Breast epithelium (tissue), 4 donors: ENCODE measurements around the gene EHD4. TPM values are rescaled to one million over a fixed set of nuclear protein-coding genes. Genes with fewer than 3 reads are reported as not detected.

Source experiments
- DNase-seq, 2 donors: peaks; one replicate each; pipeline ENCODE4 v3.0.0-alpha.2; 2019; ENCODE audit warnings: low spot score in 2 of 2
- H3K27ac ChIP-seq, 2 donors: fragments of 200-600 bp; sonication (generic) in 1 of 2; one replicate each; pipeline ENCODE4 v1.5.1; 2016 to 2019; ENCODE audit warnings: mild to moderate bottlenecking in 1 of 2
- H3K27me3 ChIP-seq, 2 donors: fragments of 200-600 bp; sonication (generic) in 1 of 2; one replicate each; pipeline versions ENCODE4 v1.5.1 to v1.6.0; 2017 to 2019; ENCODE audit warnings: control low read depth in 1 of 2, mild to moderate bottlenecking in 1 of 2
- H3K36me3 ChIP-seq: fragments of 200-600 bp; one replicate; pipeline ENCODE4 v1.5.1; 2019
- H3K4me1 ChIP-seq, 2 donors: fragments of 200-600 bp; sonication (generic); one replicate each; pipeline ENCODE4 v1.5.1; 2016 to 2019; ENCODE audit warnings: control low read depth in 1 of 2
- H3K4me3 ChIP-seq, 3 donors: fragments of 200-600 bp; sonication (generic); 1 replicate in 2 of 3; 2 replicates in 1 of 3; pipeline ENCODE4 v1.5.1; 2016 to 2019; ENCODE audit warnings: mild to moderate bottlenecking in 3 of 3, moderate library complexity in 2 of 3
- H3K9me3 ChIP-seq, 2 donors: fragments of 200-600 bp; sonication (generic) in 1 of 2; one replicate each; pipeline ENCODE4 v1.5.1; 2016 to 2019; ENCODE audit warnings: control low read depth in 1 of 2
- POLR2A ChIP-seq: fragments of 450-650 bp; IDR thresholded peaks from one replicate; pipeline ENCODE4 v1.6.1; 2016; ENCODE audit warnings: antibody characterized with exemption, mild to moderate bottlenecking, moderate library complexity
- POLR2AphosphoS5 ChIP-seq, 3 donors: sonication (generic); formaldehyde crosslinking; IDR thresholded peaks; one replicate each; pipeline ENCODE4 v1.6.1; 2017; ENCODE audit warnings: antibody characterized with exemption in 3 of 3
- intact Hi-C: fragments of 100-400 bp; cut with DNase I; formaldehyde crosslinking; loops from one replicate; pipeline ENCODE4 v1.15.1; 2023; ENCODE audit warnings: low total_unique reads
- total RNA-seq, 3 donors: library from RNA; depleted of rRNA; stranded (reverse); fragments of >200 nt; gene quantifications; one replicate each; pipeline ENCODE4 v1.1.0, GENCODE V29; 2016
- TF ChIP-seq, protein P1 (sequence below), 3 donors: fragments of 450-650 bp; IDR thresholded peaks; one replicate each; pipeline ENCODE4 v1.5.1; 2016 to 2017; ENCODE audit warnings: antibody characterized with exemption in 3 of 3, mild to moderate bottlenecking in 3 of 3, moderate library complexity in 3 of 3

The EHD4 gene
- total RNA-seq, 3 donors from 2014 or later = 30.2 to 30.5 (median 30.4) TPM

DNA sequence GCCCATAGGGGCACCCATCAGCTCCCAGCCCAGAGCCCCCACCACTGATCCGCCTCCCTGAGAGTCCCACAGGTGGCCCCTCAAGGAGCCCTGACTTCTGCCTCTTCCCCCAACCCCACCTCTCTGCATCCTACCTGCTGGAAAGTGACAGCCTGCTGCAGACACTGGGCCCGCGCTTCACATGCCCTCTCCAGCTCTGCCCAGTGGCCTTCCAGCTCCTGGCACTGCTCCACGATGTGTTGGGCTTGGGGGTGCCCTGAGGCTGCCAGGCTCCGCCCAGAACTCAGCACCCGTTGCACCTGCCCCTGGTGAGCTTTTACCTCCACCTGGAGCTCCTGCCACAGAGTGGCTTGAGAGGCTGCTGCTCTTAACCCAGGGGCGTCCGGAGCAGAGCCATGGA is 98.6 kb downstream of the EHD4 start:
- H3K27ac ChIP-seq = no peak overlapping the region
- H3K36me3 ChIP-seq = no peaks in the 10 kb centered on the region
- peaks cover 0 to 7% of the 10 kb centered on the region in 2 donors for H3K4me1 ChIP-seq
- intact Hi-C loops = no loop called here
- TF ChIP-seq, protein P1, sequence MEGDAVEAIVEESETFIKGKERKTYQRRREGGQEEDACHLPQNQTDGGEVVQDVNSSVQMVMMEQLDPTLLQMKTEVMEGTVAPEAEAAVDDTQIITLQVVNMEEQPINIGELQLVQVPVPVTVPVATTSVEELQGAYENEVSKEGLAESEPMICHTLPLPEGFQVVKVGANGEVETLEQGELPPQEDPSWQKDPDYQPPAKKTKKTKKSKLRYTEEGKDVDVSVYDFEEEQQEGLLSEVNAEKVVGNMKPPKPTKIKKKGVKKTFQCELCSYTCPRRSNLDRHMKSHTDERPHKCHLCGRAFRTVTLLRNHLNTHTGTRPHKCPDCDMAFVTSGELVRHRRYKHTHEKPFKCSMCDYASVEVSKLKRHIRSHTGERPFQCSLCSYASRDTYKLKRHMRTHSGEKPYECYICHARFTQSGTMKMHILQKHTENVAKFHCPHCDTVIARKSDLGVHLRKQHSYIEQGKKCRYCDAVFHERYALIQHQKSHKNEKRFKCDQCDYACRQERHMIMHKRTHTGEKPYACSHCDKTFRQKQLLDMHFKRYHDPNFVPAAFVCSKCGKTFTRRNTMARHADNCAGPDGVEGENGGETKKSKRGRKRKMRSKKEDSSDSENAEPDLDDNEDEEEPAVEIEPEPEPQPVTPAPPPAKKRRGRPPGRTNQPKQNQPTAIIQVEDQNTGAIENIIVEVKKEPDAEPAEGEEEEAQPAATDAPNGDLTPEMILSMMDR (IDR thresholded peaks at IDR 0.05) = no peak
- TF ChIP-seq POLR2A (no peak), POLR2AphosphoS5 (IDR thresholded peaks at IDR 0.05) (no peak)
- no peaks in the 10 kb centered on the region for H3K27me3 ChIP-seq
- H3K4me3 ChIP-seq = no peak overlapping the region
- no peak for DNase-seq
- no peaks in the 10 kb centered on the region for H3K9me3 ChIP-seq

DNA sequence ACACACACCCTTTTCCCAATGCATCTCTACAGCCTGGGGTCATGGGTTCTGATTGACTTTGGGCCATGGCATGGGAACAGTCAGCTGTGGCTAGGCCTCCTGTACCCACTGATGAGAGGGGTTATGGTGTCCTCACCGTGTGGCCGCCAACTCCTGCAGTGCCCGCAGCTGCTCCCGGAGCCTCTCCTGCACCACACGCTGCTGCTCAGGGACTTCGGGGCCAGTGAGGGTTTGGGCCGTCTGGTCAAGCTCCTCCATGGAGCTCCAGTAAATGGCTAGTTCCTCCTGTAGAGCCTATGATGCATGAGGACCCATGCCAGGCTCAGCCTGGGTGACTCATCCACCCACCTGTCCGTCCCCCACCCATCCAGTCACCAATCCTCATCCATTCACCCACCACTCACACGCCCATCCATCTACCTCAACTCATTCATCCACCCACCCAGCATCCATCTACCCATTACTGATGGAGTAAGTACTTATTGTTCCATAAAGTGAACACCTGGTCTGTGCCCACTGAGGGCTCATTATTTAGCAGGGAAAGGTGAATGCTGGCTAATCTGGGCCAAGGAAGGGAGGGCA is 100.1 kb downstream of the EHD4 start:
- TF ChIP-seq, protein P1 (IDR thresholded peaks at IDR 0.05) = no peak
- no peak for TF ChIP-seq POLR2A
- no peak for TF ChIP-seq POLR2AphosphoS5 (IDR thresholded peaks at IDR 0.05)
- Histone ChIP-seq H3K27ac (no peak overlapping the region), H3K4me3 (no peak overlapping the region), H3K27me3 (no peaks in the 10 kb centered on the region), H3K4me1 (peaks cover 0 to 2% of the 10 kb centered on the region in 2 donors), H3K36me3 (no peaks in the 10 kb centered on the region), H3K9me3 (no peaks in the 10 kb centered on the region)
- DNase-seq = no peak
- intact Hi-C loops = no loop called here

DNA sequence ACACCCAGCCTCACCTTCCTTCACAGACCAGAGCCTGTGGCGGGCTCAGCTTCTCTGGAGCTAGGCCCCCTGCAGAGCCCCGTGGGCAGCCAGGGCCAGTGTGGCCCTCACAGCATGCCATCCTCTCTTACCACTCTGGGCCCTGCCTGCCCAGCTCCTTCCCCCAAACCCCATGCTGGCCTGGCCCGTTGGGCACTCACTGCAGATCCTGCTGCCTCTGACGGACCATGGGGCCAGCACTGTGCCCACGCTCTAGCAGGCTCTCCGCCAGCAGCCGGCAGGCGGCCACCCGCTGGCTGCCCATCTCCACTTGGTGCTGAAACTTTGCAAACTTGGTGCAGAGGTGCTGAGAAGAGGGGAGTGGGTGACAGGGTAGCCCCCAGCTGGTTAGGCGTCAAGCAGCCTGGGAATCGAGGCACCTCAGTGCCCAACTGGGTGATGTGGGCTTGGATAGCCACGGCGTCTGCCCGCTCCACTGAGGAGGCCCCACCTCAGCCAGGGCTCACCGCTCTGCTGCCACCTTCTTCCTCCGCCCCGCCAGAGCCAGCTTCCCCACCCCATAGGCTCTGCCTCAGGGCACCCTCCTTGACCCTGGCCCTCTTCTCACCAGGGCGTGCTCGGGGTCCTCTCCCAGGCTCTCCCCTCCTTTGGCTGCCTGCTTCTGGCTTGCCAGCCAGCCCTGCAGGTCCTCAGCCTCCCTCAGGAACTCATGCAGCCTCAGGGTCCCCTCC is 101.0 kb downstream of the EHD4 start:
- intact Hi-C loops = no loop called here
- no peaks in the 10 kb centered on the region for H3K27me3 ChIP-seq
- DNase-seq = no peak
- no peaks in the 10 kb centered on the region for H3K4me1 ChIP-seq
- H3K4me3 ChIP-seq = no peak overlapping the region
- TF ChIP-seq, protein P1 (IDR thresholded peaks at IDR 0.05) = no peak
- TF ChIP-seq POLR2A = no peak
- TF ChIP-seq POLR2AphosphoS5 (IDR thresholded peaks at IDR 0.05) = no peak
- no peaks in the 10 kb centered on the region for H3K36me3 ChIP-seq
- H3K27ac ChIP-seq = no peak overlapping the region
- H3K9me3 ChIP-seq = no peaks in the 10 kb centered on the region

DNA sequence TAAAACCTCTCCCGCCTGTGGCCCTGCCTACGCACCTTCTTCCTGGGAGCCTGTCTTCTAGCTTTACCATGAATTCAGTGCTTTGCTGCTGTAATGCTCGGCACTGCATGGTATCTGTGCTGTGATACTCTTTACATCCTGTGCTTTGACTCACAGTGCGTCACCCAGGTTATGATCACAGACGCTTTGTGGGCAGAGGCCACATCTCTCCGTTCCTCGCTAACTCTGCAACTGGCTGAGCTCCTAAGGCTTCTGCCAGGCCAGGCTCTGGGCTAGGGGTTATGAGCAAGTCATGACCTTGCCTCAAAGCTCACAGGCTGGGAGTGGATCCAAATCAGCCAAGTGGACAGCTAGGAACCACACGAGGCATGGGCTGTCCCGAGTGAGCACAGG is 101.7 kb downstream of the EHD4 start:
- H3K4me1 ChIP-seq = no peaks in the 10 kb centered on the region
- DNase-seq = no peak
- intact Hi-C loops = no loop called here
- no peaks in the 10 kb centered on the region for H3K36me3 ChIP-seq
- H3K9me3 ChIP-seq = no peaks in the 10 kb centered on the region
- no peaks in the 10 kb centered on the region for H3K27me3 ChIP-seq
- TF ChIP-seq, protein P1 (IDR thresholded peaks at IDR 0.05) = no peak
- no peak for TF ChIP-seq POLR2A
- no peak for TF ChIP-seq POLR2AphosphoS5 (IDR thresholded peaks at IDR 0.05)
- H3K27ac ChIP-seq = no peak overlapping the region
- no peak overlapping the region for H3K4me3 ChIP-seq
